ENCODE measurements around the gene CDKN2C. TPM values are rescaled to one million over a fixed set of nuclear protein-coding genes. Genes with fewer than 3 reads are reported as not detected.

The CDKN2C gene
- total RNA-seq, 4 donors from 2014 or later, result 9.9 to 13.0 (median 11.1) TPM

DNA sequence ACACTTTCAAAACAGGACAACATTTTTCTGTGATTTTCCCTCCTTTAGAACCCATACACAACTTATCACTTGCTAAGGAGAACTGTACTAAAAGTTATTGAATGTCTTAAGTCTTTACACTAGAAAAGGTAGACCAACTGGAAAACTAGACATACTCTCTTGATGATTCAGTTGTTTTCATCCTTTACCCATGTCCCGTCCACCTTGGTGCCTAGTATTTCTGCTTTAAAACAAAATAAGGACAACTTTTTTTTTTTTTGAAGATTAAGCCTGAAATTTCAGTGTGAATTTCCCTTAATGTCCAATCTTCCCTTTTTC lies 4.5 kb downstream of the CDKN2C start:
- Histone ChIP-seq H3K27me3 (no peaks in the 10 kb centered on the region), H3K36me3 (no peaks in the 10 kb centered on the region), H3K9me3 (no peaks in the 10 kb centered on the region), H3K27ac (no peak overlapping the region), H3K4me3 (no peak overlapping the region), H3K4me1 (peaks cover 39% of the 10 kb centered on the region)
- TF ChIP-seq EP300 (IDR thresholded peaks at IDR 0.05), result no peak
- no peak for TF ChIP-seq POLR2A (IDR thresholded peaks at IDR 0.05)
- TF ChIP-seq POLR2AphosphoS5 (IDR thresholded peaks at IDR 0.05), result no peak
- TF ChIP-seq, protein P1, sequence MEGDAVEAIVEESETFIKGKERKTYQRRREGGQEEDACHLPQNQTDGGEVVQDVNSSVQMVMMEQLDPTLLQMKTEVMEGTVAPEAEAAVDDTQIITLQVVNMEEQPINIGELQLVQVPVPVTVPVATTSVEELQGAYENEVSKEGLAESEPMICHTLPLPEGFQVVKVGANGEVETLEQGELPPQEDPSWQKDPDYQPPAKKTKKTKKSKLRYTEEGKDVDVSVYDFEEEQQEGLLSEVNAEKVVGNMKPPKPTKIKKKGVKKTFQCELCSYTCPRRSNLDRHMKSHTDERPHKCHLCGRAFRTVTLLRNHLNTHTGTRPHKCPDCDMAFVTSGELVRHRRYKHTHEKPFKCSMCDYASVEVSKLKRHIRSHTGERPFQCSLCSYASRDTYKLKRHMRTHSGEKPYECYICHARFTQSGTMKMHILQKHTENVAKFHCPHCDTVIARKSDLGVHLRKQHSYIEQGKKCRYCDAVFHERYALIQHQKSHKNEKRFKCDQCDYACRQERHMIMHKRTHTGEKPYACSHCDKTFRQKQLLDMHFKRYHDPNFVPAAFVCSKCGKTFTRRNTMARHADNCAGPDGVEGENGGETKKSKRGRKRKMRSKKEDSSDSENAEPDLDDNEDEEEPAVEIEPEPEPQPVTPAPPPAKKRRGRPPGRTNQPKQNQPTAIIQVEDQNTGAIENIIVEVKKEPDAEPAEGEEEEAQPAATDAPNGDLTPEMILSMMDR (IDR thresholded peaks at IDR 0.05), result no peak
- WGBS, result 51% methylated on average over 1 of the region's 1 CpG
- DNase-seq (ENCODE audit: low spot score in 2 of 2), result no peak

DNA sequence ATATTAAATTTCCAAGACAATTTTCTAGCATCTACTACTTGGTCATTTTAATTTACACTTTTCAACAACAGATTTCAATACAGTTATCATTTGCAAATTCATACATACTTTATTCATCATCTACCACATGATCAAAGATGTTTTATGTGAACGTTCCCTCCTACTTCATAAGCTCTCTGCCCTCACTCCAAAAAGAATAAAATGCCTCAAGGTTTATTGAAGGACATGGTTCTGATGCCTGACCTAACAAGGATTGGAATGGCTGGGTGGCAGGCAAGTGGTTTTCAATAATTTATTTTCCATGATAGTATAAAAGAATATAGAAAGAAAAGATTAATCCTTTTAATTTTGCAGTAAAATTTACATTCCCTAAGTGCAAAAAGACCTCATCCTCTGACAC lies 5.4 kb downstream of the CDKN2C start:
- Histone ChIP-seq H3K27ac (no peak overlapping the region), H3K4me3 (no peak overlapping the region), H3K4me1 (peaks cover 39% of the 10 kb centered on the region), H3K9me3 (no peaks in the 10 kb centered on the region), H3K27me3 (no peaks in the 10 kb centered on the region), H3K36me3 (no peaks in the 10 kb centered on the region)
- no peak for TF ChIP-seq EP300 (IDR thresholded peaks at IDR 0.05)
- no peak for TF ChIP-seq POLR2A (IDR thresholded peaks at IDR 0.05)
- TF ChIP-seq, protein P1 (IDR thresholded peaks at IDR 0.05), result no peak
- TF ChIP-seq POLR2AphosphoS5 (IDR thresholded peaks at IDR 0.05), result no peak
- WGBS, result 39% methylated on average over 1 of the region's 1 CpG
- no peak for DNase-seq (ENCODE audit: low spot score in 2 of 2)

DNA sequence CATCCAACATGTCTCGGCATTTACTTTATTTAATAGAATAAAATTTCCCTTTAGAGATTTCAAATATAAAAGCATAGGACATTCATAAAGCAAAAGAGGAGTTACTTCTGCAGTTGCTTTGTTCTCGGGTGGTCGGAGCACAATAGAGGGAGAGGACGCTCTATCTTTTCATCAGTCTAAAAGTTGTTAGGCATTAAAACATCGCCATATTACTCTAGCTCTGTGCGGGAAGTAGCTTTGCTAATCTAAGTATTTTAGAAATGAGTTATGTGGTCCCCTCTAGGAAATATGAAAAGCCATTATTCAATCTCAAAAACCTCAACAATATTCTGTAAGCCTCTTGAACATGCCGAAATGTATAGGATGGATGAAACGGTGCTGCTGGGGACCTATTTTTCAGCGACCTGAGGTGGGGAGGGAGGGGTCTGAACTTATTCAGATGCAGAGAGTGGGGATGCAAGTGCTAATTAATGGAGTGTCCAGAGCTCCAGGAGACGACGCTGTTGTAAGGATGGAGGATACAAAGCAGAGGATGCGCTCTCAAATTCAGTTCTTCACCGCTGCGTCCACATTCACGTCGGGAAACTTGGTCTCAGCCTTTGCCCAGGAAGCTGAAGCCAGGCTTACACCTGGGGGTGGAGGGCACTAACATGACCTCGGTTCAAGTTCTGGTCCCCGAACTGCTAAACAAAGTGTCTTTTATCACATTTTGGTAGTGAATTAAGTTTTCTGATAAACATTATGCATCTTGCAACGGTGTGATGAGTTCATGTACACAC lies 6.3 kb downstream of the CDKN2C start:
- TF ChIP-seq EP300 (IDR thresholded peaks at IDR 0.05), result no peak
- no peaks in the 10 kb centered on the region for H3K27me3 ChIP-seq
- H3K4me3 ChIP-seq, result peak overlapping the region; percentile 86
- H3K4me1 ChIP-seq, result peaks cover 37% of the 10 kb centered on the region
- H3K36me3 ChIP-seq, result no peaks in the 10 kb centered on the region
- no peak for DNase-seq (ENCODE audit: low spot score in 2 of 2)
- 64% methylated on average over 19 of the region's 19 CpGs for WGBS
- H3K9me3 ChIP-seq, result no peaks in the 10 kb centered on the region
- H3K27ac ChIP-seq, result peak overlapping the region; percentile 91

DNA sequence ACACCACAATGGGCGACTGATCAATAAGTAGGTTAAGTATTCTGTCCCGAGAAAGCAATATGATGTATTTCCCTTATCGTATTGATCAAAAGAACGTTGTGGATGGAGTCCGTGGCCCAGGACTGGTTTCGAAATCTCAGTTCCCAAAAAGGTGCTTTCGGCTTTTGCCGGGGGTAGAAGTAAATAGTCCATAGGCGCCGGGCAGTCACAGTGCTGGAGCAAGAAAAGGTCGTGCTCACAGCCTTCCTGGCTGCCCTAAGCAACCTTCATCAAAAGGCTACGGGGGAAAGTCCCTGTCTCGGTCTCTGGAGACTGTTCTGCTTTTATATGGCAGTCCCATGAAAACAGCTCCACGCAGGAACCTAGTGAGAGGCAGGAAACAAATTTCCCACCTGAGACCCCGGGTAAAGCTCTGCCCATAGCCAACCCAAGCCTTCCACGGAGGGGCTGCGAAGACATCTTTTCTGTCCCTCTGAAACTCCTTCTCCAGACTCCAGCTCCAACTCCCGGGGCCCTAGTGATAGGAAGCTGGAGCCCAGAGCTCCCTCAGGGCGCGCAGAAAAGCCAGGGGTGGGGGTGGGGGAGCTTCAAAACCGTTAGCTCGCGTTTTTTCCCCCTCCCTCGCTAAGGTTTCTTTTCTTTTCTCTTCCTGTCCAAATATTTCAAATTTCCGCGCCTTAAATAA lies 7.0 kb downstream of the CDKN2C start:
- Histone ChIP-seq H3K4me1 (peaks cover 35% of the 10 kb centered on the region), H3K4me3 (peak overlapping the region; percentile 86), H3K36me3 (no peaks in the 10 kb centered on the region), H3K27ac (peak overlapping the region; percentile 91), H3K9me3 (no peaks in the 10 kb centered on the region), H3K27me3 (no peaks in the 10 kb centered on the region)
- 6% methylated on average over 26 of the region's 26 CpGs for WGBS
- TF ChIP-seq, protein P1 (IDR thresholded peaks at IDR 0.05), result no peak
- TF ChIP-seq POLR2AphosphoS5 (IDR thresholded peaks at IDR 0.05), result no peak
- no peak for TF ChIP-seq POLR2A (IDR thresholded peaks at IDR 0.05)
- no peak for TF ChIP-seq EP300 (IDR thresholded peaks at IDR 0.05)
- DNase-seq (ENCODE audit: low spot score in 2 of 2), result no peak

DNA sequence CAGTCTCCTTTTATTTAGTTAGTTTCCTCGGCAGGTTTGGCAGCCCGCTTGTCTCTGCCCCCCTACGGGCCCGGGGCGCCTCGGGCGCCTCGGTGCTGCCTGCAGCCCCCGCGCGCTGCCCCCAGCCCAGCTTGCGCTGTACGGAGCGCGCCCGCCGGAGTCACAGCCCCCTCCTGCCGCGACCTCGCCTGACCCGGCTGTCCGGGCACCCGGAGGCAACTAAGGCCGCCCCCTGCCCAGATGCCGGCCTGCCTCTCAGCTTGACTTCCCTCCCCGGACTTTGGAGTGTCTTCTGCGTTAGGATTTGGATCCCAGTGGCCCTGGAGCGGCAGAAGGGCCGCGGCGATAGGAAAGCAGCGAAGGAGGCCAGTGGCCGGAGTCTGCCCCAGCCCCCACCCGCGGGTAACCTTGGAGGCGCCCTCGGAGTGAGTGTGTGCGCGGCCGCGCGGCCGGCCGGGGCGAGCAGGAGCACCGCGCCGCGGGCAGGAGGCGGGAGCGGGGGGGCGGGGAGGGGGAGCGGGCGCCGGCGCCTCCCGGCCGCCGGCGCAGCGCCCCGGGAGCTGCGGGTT lies 7.6 kb downstream of the CDKN2C start:
- Histone ChIP-seq H3K36me3 (no peaks in the 10 kb centered on the region), H3K4me1 (peaks cover 33% of the 10 kb centered on the region), H3K27me3 (no peaks in the 10 kb centered on the region), H3K4me3 (peak overlapping the region; percentile 86), H3K27ac (peak overlapping the region; percentile 91), H3K9me3 (no peaks in the 10 kb centered on the region)
- TF ChIP-seq POLR2AphosphoS5 (IDR thresholded peaks at IDR 0.05), result no peak
- no peak for TF ChIP-seq POLR2A (IDR thresholded peaks at IDR 0.05)
- TF ChIP-seq, protein P1 (IDR thresholded peaks at IDR 0.05), result no peak
- no peak for TF ChIP-seq EP300 (IDR thresholded peaks at IDR 0.05)
- peak in 1 of 2 donors; percentile 70 for DNase-seq (ENCODE audit: low spot score in 2 of 2)
- under 1% methylated on average over 26 of the region's 63 CpGs for WGBS

Measured in suprapubic skin (tissue), 4 donors.